OCI-LY7 (cell line): ENCODE measurements around the gene PLXNA4. TPM values are rescaled to one million over a fixed set of nuclear protein-coding genes. Genes with fewer than 3 reads are reported as not detected.

Experiments
- BruUV-seq: library from RNA; stranded (reverse); fragments of 400-500 nt; replicated peaks from 2 replicates; lab custom pipeline; 2021; lab: Mats Ljungman, UMichigan
- CTCF ChIA-PET: fragments of 300-600 bp; sonication (Branson Sonifier 250); formaldehyde crosslinking; loops from one replicate; lab custom pipeline; 2022; ENCODE audit warnings: antibody characterized with exemption; ENCODE audit not compliant: unreplicated experiment; lab: Charles Lee
- POLR2A ChIA-PET: fragments of 300-600 bp; sonication (Branson Sonifier 250); formaldehyde crosslinking; loops from one replicate; lab custom pipeline; 2022; ENCODE audit warnings: antibody characterized with exemption; lab: Charles Lee
- DNase-seq: peaks from one replicate; pipeline ENCODE4 v3.0.0-alpha.2; 2015; ENCODE audit warnings: low spot score
- H2AFZ ChIP-seq: fragments of 200-600 bp; sonication (generic), shearing (Covaris generic); 2 replicates; pipeline ENCODE4 v1.6.1; 2014; ENCODE audit warnings: mild to moderate bottlenecking, antibody characterized with exemption, low read length, moderate library complexity
- H3K27ac ChIP-seq: fragments of 200-600 bp; sonication (generic); 2 replicates; pipeline ENCODE4 v1.5.1; 2014; ENCODE audit warnings: mixed run types, low read depth, mild to moderate bottlenecking, moderate library complexity, low read length, inconsistent platforms; ENCODE audit not compliant: poor library complexity, severe bottlenecking
- H3K36me3 ChIP-seq: fragments of 200-600 bp; sonication (generic); 2 replicates; pipeline ENCODE4 v1.6.1; 2014; ENCODE audit warnings: mild to moderate bottlenecking, antibody characterized with exemption, low read length, moderate library complexity, mixed read lengths; ENCODE audit not compliant: insufficient read depth
- H3K4me1 ChIP-seq: fragments of 200-600 bp; sonication (generic); 2 replicates; pipeline ENCODE4 v1.5.1; 2014; ENCODE audit warnings: mild to moderate bottlenecking, low read length; ENCODE audit not compliant: insufficient read depth, poor library complexity, severe bottlenecking
- H3K4me2 ChIP-seq: fragments of 200-600 bp; sonication (generic); 2 replicates; pipeline ENCODE4 v1.6.1; 2014; ENCODE audit warnings: mild to moderate bottlenecking, low read length
- H3K4me3 ChIP-seq: fragments of 200-600 bp; sonication (generic); 2 replicates; pipeline ENCODE4 v1.5.1; 2014; ENCODE audit warnings: mild to moderate bottlenecking, low read depth, low read length; ENCODE audit not compliant: poor library complexity, severe bottlenecking
- H3K79me2 ChIP-seq: fragments of 200-600 bp; sonication (generic); 2 replicates; pipeline ENCODE4 v1.6.1; 2016; ENCODE audit warnings: low read depth, mild to moderate bottlenecking, low read length, moderate library complexity, mixed read lengths; ENCODE audit not compliant: insufficient read depth
- H3K9me2 ChIP-seq: fragments of 200-600 bp; sonication (generic); 2 replicates; pipeline ENCODE4 v1.6.1; 2016; ENCODE audit warnings: mild to moderate bottlenecking, low read length, mixed read lengths; ENCODE audit not compliant: insufficient read depth
- H3K9me3 ChIP-seq: fragments of 200-600 bp; sonication (generic); 2 replicates; pipeline ENCODE4 v1.6.1; 2014; ENCODE audit warnings: mild to moderate bottlenecking, mixed run types, low read length, mixed read lengths
- H4K20me1 ChIP-seq: fragments of 200-600 bp; sonication (generic); 2 replicates; pipeline ENCODE4 v1.6.1; 2014; ENCODE audit warnings: mild to moderate bottlenecking, antibody characterized with exemption, low read length, moderate library complexity, mixed read lengths; ENCODE audit not compliant: insufficient read depth
- CTCF ChIP-seq: fragments of 200-600 bp; sonication (generic); conservative IDR thresholded peaks from 2 replicates; pipeline ENCODE4 v1.5.1; 2014; ENCODE audit warnings: mild to moderate bottlenecking, antibody characterized with exemption, low read length, moderate library complexity, mixed read lengths
- EZH2phosphoT487 ChIP-seq: fragments of 200-600 bp; sonication (generic); IDR thresholded peaks from 2 replicates; pipeline ENCODE4 v1.6.1; 2018; ENCODE audit warnings: low read depth, borderline replicate concordance, mild to moderate bottlenecking, mixed run types, antibody characterized with exemption, low read length, moderate library complexity, mixed read lengths
- intact Hi-C: fragments of 100-400 bp; cut with micrococcal nuclease; formaldehyde crosslinking; loops from one replicate; pipeline ENCODE4 v1.10.0; 2022; ENCODE audit not compliant: unreplicated experiment
- total RNA-seq, 2 experiments: library from RNA; depleted of rRNA in 1 of 2; stranded (reverse); fragments of >200 nt in 1 of 2; shearing (Covaris generic) in 1 of 2; gene quantifications; 2 replicates each; pipeline ENCODE4 v1.2.3, GENCODE V29; 2014 to 2022

PLXNA4 gene
- total RNA-seq, 2 experiments from 2014 or later = not detected

- BruUV-seq = no TSS peak
- Histone ChIP-seq H3K27ac (no peak overlapping the region), H3K4me2 (no peak overlapping the region), H3K9me2 (no peaks in the 10 kb centered on the region), H3K4me1 (no peaks in the 10 kb centered on the region), H3K36me3 (no peaks in the 10 kb centered on the region), H3K9me3 (no peaks in the 10 kb centered on the region), H3K4me3 (no peak overlapping the region), H3K79me2 (no peaks in the 10 kb centered on the region), H2AFZ (no peak overlapping the region), H4K20me1 (no peaks in the 10 kb centered on the region)
- no peak for DNase-seq
- intact Hi-C loops = no loop called here
- ChIA-PET CTCF (no interaction called here), POLR2A (no interaction called here)
- no peak for TF ChIP-seq CTCF
- no peak for TF ChIP-seq EZH2phosphoT487
Observed at GRCh38 chr7:132551886-132552285, 24.4 kb downstream of the PLXNA4 start.

GRCh38 chr7:132551439-132551838 lies 24.8 kb downstream of the PLXNA4 start:
- no peaks in the 10 kb centered on the region for H3K9me3 ChIP-seq

More at GRCh38 chr7:132551439-132551838, 24.8 kb downstream of the PLXNA4 start:
- CTCF ChIA-PET = no interaction called here
- POLR2A ChIA-PET = no interaction called here
- Histone ChIP-seq H3K4me2 (no peak overlapping the region), H3K4me3 (no peak overlapping the region), H2AFZ (no peak overlapping the region), H3K4me1 (no peaks in the 10 kb centered on the region), H3K79me2 (no peaks in the 10 kb centered on the region), H3K9me2 (no peaks in the 10 kb centered on the region), H3K36me3 (no peaks in the 10 kb centered on the region), H3K27ac (no peak overlapping the region), H4K20me1 (no peaks in the 10 kb centered on the region)
- DNase-seq = no peak
- TF ChIP-seq EZH2phosphoT487 = no peak
- no peak for TF ChIP-seq CTCF
- intact Hi-C loops = no loop called here
- no TSS peak for BruUV-seq
